Measurements from ENCODE around the gene RRP8.

Gene RRP8

DNA sequence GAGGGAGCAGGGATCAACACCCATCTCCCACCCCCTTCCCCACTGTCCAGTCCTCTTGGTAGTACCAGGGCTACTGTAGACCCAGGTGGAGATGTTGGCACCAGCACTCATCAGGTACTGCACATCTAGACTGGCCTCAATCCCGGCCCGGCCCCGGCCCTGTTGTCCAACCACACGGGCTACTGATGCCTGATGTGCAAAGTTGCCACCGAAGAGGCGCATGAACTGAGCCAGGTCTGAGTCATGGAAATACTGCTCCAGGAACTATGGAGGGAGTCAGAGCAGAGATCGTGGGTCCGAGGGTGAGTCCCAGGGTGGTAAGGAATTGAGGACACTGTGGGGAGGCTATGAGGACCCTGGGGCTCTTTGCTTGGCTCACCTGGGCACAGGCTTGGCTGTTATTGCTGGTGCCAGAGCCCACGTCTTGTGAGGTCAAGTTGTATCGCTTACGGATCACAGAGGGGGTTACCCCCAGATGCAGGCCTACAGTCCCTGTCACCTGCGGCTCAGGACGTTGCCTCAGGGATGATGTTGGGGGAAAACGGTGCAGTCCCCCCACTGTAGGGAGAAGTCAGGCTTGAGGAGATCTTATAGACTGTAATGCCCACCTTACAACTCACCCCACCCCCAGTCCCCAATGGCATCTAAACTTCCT, 13.3 kb upstream of the RRP8 start:
- DNase-seq = no peak

DNA sequence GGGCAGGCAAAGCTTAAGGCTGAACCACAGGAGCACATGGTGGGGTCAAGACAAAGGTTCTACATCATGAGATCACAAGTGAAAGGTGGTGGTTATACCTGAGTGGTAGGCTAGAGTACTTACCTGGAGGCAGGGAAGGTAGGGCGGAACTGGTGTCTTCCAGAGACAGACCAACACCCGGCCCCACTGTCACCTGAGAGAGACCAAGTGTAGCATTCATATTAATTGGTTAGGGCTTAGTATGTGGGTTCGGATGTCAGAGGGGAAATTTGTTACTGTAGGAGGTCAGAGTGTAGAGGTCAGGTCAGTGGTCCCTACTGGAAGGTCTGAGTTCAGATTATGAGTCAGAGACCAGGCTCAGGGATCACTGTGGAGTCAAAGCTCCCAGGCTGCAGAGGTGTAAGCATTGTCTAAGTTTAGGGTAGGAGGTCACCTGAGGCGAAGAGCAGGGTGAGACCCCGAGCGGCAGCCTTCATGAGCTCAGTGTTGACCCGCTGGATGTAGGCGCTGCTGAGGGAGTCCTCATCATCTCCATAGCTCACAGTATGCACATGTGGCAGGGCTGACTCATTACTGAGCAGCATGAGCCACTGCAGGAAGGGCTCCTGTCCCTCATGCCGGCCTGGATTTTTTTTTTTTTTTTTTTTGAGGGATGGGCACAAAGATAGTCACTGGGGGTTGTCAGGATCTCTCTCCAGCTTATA, 12.6 kb upstream of the RRP8 start:
- DNase-seq = no peak

- DNase-seq = no peak
These were observed 11.6 kb upstream of the RRP8 start for GRCh38 chr11:6615046-6615445.

DNA sequence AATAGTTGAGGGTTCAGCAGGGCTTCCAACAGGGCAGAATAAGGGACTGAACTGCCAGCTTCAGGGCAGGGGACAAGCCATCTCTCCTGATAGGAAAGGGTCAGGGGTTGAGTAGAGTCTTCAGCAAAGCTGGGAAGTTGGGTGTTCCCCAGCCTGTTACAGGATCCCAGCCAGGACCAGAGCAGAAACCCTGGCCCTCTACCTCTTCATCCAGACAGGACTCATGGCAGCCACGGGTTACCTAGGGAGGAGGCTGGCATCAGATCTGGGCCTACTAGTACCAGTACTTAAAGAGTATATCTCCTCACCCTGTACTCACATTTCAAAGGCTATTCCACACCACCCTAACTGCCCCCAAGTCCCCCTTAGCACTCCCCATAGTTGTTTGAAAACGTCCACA, 11.0 kb upstream of the RRP8 start:
- DNase-seq = no peak

DNA sequence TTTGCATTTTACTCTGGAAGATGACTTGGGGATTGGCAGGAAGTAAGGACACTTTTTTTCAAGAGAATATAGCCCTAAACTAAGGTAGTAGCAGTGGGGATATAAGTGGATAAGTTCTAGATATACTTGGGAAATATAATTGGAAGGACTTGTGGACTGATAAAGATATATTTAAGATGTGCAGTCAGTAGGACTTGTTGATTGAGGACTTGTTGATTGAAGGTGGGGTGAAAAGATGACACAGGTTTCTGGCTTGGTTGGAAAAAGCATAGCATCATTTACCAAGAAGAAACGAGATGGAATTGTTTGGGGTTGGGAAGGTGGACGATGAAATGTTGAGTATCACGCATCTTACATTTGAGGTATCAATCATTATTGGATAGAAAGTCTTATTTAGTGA, 10.1 kb upstream of the RRP8 start:
- DNase-seq = no peak

GRCh38 chr11:6612213-6613041, 9.0 kb upstream of the RRP8 start, which contains the start of gene TAF10:
Gene TAF10 (minus strand): TSS chr11:6612216. CDS start chr11:6612189, 27 bp downstream.
- DNase-seq = peak; percentile 92

DNA sequence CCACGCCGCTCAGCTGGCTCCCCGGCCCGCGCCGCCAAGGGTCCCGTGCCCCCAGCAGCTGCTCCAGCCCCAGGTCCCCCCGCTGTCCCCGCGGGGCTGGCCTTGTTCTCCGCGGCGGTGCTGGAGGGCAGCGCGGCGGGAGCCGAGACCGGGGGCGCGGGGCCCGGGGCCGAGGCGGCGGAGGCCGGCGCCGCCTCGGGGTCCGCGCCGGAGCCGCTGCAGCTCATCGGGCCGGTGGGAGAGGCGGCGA, 8.5 kb upstream of the RRP8 start:
- DNase-seq = no peak

DNA sequence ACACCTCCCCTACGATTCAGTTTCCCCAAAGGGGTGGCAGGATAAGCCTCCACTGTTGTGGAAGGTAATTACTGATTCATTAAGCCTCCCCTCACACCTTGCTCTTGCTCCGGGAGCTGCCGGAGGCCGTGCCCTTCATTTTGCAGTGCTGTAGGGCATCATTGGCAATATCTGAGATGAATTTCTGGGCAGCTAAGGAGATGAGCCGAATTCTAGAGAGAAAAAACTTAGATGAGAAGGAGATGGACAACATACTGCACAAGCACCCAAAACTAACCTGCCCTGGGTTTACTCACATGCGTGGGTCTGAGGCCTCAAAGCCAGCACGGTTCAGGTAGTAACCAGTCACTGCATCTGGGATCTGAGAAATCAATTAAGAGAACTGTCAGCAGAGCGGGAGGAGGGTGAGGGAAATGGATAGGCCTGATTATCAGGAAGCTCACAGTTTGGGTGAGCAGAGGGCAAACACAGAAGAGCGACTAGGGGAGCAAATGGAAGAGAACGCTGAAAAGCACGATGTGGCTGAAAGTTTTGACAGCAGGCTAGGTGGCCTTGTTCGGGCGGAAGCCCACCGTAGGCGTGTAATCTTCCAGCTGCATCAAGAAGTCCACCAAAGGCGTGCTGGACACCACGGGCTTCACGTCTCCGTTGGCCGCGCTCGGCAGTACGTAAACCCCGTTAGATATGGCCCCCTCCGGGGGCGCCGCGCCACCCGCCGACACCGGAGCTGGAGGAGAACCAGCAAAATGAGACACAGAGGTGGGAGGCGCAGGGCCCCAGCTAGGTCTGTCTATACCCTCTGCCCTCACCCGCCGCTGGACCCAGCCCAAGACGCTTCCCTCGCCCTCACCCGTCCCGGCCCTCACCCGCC, 7.9 kb upstream of the RRP8 start:
- DNase-seq = no peak

GRCh38 chr11:6610591-6610990, 7.2 kb upstream of the RRP8 start:
- no peak for DNase-seq

DNA sequence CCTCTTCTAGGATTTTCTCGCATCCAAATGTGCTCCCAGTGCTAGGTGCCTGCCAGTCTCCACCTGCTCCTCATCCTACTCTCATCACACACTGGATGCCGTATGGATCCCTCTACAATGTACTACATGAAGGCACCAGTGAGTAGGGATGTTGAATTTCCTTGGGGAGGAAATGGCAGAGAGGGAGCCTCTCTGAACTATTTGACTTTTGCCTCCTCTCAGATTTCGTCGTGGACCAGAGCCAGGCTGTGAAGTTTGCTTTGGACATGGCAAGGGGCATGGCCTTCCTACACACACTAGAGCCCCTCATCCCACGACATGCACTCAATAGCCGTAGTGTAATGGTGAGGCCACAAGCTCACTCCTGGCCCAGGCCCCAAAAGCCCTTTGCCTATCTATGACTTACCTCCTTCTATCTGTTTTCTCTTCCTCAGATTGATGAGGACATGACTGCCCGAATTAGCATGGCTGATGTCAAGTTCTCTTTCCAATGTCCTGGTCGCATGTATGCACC, 6.1 kb upstream of the RRP8 start:
- DNase-seq = no peak

- DNase-seq = no peak
These were observed 5.5 kb upstream of the RRP8 start for GRCh38 chr11:6608726-6609501.

DNA sequence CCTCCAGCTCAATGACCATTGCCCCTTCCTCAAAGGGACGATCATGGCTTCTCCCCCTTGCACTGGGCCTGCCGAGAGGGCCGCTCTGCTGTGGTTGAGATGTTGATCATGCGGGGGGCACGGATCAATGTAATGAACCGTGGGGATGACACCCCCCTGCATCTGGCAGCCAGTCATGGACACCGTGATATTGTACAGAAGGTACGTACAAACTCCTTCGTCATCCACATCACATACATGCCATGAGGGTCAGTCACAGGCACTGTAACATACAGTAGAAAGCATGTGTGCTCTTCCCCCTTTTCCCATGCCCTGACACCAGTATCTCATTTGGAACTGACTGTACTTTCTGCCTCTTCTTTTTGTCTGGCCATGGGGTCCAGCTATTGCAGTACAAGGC, 4.6 kb upstream of the RRP8 start:
- no peak for DNase-seq

DNA sequence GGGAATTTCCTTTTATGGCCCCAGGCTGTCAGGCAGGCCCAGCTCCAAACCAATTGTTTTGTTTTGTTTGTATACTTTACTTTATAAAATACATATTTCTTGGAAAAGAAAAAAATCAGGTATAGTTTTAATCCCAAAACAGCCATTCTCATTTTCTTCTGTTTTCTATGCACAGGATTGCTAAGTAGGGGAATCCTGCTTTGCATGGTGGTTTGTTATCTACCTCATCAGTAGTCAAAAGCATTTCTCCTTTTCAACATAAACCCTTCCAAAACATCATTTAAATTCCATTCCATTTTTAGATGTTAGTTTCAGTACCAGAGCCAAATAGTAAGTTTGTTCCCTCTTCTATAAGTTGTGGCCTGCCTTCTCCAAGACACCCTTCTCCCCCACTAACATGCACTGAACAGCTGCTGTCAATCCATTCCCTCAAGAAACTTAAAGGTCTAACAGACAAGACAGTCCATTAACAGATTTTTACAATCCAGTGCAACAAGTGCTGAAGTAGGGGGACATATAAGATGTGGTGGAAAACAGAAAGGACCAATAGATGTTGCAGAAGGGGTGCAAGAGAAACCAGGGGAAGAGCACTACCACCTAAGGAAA, 3.9 kb upstream of the RRP8 start:
- no peak for DNase-seq

DNA sequence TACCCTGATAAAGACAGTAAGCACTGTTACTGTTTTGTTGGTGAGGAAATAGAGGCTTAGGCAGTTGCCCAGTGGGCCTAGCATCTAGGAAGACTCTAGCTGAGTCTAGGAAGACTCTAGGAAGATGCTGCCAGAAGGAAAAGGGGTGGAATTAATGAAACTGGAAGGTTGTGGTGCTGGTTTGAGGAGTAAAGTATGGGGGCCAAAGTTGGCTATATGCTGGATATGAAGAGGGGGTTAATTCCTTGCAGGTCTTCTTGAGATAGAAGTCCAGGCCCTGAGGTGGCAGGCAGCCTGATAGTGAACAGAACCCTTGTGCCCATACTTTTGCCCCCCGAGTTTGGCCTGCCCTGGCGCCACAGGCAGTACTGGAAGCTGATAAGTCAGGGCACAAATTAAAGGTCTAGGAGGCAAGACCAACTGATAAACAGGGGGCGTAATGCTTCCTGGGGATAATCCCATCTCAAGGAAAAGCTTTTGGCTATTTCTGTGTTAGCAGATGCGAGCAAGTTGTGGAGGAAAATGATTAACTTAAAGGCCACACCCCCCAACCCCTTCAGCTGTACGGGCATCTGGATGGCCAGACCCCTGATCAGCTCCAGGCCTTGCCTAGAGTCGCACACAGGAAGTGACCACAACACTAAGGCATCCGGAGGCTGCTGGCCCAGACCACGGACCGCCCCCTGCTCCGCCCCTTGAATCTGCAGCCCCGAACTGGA, 3.2 kb upstream of the RRP8 start:
- DNase-seq = peak; percentile 31

- no peak for DNase-seq
These were observed 1.4 kb upstream of the RRP8 start for GRCh38 chr11:6604790-6605189.

DNA sequence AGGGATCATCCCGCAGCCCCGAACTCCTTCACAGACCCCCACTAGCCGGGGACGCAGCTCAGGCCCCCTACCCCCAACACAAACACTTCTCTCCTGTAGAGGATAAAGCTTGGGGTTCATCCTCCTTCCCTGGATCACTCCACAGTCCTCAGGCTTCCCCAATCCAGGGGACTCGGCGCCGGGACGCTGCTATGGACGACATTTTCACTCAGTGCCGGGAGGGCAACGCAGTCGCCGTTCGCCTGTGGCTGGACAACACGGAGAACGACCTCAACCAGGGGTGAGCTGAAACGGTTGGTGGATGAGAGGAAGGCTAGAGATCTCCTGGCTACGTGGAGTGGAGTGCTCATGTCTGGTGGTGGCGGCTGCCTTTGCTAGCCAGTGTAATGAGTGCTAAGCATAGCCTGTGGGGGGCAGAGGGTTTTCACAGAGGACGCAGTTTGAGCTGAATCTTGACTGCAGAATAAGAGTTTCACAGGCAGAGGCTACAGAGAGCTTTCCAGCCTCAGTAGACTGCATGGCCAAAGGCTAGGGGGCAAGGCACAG, 738 bp upstream of the RRP8 start:
- DNase-seq = peak; percentile 27

GRCh38 chr11:6602096-6602940, 1.1 kb downstream of the RRP8 start:
- no peak for DNase-seq

- DNase-seq = no peak
These were observed 2.4 kb downstream of the RRP8 start for GRCh38 chr11:6601041-6601461.

DNA sequence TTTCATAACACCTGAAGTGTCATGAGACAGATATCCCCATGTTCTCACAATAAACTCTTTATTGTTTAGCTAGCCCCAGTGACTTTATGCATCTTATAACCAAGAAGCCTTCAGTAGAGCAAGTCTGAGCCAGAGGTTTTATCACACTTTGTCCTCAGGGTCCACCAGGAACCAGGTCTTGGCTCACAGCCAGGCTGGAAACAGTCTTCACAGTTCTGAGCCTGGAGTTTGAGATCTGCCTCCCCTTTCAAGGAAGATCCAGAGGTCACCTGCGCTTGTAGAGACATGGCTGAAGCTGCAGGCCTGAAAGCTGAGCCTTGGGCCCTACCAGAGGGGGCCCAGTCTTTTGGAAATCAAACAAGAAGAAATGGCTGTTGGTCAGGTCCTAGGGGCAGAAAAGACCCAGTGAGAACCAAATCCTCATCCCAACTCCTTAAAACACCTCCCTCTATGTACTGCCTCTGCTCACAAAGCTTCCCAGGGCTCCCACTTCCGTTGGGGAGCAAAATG, 3.5 kb downstream of the RRP8 start:
- DNase-seq = no peak
